ENCODE data around the gene ELL2.

- TF ChIP-seq POLR2A (IDR thresholded peaks at IDR 0.05) (no peak), EP300 (IDR thresholded peaks at IDR 0.05) (no peak), CTCF (IDR thresholded peaks at IDR 0.05) (no peak), POLR2AphosphoS5 (IDR thresholded peaks at IDR 0.05) (no peak)
These were observed 81.3 kb downstream of the ELL2 start for GRCh38 chr5:95880081-95880926.

Measured in suprapubic skin (tissue), 4 donors.